Measurements from ENCODE around the gene DSCAML1.

Gene DSCAML1

GRCh38 chr11:117518455-117518854 lies 278.6 kb downstream of the DSCAML1 start:
- no peak for DNase-seq (ENCODE audit: low spot score)

DNA sequence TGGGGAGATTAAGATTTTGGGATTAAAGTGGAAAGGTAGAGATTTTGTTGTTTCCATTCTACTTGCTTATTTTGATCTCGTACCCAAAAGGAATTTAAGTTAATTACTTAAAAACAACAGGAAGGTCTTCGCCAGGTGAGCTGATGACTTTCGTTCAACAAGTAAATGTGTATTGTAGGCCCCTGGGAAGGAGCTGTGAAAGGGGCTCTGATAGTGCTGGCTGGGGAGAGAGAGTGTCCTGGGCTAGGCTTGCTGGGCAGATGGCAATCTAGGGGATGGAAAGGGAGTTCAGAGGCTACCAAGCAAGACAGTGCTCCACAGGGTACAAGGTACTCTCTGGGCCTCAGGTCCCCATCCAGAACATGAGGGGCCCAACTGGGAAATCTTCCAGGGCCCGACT lies 279.9 kb downstream of the DSCAML1 start:
- DNase-seq (ENCODE audit: low spot score) = no peak

DNA sequence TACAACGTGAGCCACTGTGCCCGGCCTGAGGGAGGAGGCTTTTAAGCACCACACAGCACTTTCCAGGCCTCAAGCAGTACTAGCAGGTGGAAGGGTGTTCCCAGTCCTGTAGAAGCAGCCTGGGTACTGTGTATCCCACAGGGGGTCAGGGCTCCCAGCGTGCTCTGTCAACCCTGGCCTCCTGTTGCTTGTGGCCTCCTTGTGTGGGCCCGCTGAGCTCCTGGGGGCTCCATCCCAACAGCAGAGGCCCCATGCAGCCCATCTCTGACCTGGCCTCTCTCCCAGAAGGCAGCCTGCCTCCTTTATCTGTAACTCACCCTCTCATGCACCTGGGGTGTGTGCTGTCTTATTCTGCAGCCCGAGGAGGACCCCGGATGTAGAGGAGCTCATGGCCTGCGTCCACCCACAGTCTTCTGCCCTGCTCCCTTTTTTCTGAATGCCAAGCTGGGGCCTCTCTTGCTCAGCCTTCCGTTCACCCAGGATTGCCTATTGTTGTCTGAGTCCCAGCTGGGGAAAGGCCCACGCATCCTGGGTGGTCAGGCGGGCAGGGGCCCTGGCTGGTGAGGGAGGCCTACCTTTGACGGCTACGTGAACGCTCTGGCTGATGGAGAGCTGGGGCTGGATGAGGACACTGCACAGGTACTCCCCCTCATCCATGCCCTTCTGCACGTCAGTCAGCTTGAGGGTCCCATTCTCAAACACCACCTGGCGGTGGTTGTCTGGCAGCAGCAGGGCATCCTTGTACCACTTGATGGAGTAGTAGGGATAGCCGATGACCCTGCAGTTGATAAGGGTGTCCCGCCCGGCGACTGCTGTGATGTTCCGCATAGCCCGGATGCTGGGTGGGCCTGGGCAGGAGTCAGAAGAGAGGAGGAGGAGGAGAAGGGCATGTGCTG lies 280.9 kb downstream of the DSCAML1 start:
- DNase-seq (ENCODE audit: low spot score) = no peak

- DNase-seq (ENCODE audit: low spot score) = no peak
These were observed 282.8 kb downstream of the DSCAML1 start for GRCh38 chr11:117514256-117514655.

GRCh38 chr11:117513666-117514065 lies 283.4 kb downstream of the DSCAML1 start:
- peak; percentile 32 for DNase-seq (ENCODE audit: low spot score)

DNA sequence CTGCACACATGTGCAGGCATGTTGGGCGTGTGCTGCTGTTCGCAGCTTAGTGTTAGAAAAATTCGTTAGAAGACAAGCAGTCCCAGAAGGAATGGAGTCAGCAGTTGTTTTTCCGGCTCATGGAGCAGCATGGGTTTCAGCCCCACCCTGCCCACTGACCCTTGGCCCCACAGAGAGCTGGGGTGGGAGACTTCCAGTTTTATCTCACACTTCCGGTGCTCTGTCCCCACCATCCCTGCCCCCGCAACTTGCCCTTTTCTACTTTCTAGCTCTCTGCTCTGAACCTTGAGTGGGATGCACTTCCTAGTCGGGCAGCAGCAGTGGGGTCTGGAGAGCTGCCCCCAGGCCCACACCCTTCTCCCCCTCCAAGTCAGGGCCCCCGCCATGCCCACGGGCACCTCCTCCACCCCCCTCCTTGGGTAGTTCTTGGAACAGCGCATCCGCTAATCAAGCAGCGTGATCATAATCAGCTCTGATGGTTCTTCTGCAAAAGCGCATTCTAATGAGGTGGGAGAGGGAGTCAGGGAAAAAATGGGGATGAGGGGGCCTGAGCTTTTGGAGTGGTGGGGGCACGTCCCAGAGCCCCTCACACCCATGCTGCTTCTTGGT lies 285.0 kb downstream of the DSCAML1 start:
- no peak for DNase-seq (ENCODE audit: low spot score)

- DNase-seq (ENCODE audit: low spot score) = no peak
These were observed 285.5 kb downstream of the DSCAML1 start for GRCh38 chr11:117511483-117511930.

DNA sequence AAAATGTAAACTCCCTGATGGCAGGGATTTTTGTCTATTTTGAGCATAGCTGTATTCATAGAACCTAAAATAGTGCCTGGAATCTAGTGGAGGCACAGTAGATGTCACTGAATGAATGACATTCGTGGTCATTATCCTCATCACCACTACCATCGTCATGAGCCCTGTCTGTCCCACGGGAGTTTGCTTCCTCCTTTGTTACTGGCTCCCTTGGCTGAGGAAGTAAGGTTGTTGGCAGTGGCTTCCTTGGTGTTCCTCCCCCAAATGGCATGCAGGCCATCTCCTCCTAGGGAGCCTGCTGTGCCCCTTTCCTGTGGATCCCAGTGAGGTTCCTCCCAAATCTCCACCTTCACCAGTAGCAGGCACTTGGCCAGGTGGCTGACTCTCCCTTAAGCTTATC lies 286.4 kb downstream of the DSCAML1 start:
- DNase-seq (ENCODE audit: low spot score) = no peak

DNA sequence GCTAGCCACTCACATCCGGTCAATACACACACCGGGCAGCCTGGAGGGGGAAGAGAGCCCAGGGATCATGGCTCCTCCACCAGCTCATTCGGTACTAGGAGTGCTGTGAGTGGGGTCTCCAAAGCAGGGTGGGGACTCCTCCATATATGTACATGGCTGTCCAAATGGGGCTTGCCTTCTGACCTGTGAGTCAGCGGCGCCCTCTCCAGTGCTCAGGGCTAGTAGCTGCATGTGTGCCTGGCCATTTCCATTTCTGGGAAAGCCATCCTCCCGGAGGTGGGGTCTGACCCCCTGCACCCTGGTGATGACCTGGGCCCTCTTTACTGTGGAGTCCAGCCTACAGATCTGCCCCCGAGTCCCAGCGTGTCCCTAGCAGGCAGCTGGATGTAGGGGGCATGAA lies 287.5 kb downstream of the DSCAML1 start:
- DNase-seq (ENCODE audit: low spot score) = no peak

DNA sequence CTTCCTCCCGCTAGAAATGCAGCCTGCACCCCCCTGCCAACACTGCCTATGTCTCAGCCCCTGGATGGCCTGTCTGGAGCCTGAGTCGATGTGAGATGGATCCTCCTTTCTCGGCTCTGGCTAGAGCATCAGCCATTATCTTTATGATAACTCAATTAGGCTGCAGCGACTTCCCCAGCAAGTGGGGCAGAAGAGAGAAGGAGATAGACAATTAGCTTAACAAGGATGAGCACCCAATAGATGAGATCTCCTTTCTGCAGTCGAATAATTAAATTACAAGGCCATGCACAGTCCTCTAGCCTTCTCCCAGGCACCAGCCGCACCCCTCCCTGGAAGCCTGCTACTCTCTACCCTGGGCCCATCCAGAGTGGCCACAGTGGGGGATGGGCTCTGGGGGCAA lies 290.0 kb downstream of the DSCAML1 start:
- DNase-seq (ENCODE audit: low spot score) = no peak

DNA sequence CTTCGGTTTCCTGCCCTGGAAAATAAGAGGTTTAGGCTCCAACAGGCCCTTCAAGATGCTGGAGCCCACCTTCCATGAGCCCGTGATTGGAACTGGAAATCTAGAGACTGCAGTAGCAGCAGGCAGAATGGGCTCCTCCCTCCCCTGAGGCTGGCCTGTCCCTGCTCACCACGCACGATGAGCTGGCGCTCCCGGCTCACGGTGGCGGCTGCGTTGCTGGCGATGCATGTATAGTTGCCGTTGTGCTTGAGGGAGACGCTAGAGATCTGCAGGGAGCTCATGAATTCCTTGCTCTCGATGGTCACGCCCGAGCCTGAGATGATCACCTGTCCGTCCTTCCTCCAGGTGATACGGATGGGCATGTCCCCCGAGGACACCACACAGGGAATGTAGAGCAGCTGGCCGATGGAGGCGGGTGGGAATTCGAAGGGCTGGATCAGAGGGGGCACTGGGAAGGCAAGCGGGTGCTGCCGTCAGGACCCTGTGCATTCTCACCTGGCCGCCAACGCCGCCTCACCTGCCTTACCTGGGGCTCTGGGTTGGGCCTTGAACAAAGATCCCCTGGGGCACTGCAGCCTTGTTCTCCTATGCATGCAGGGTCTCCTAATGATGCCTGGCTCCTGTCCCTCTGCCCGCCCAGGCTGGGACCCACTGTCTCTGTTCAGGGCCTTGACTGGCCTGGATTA lies 291.6 kb downstream of the DSCAML1 start:
- peak; percentile 28 for DNase-seq (ENCODE audit: low spot score)

DNA sequence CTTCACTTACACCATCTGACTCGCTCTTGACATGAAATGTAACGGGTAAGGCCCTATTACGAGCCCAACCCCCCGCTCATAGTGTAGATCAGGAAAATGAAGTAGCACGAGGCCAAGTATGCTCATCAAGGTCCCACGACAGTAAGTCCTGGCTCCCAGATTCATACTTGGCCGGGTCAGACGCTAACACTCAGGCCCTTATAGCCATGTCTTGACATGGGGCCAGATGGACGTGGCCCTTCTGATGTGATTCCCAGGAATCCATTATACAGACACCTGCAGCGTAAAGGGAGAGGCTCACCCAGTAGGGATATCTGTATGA lies 294.3 kb downstream of the DSCAML1 start:
- DNase-seq (ENCODE audit: low spot score) = no peak

GRCh38 chr11:117502015-117502778 lies 294.8 kb downstream of the DSCAML1 start:
- no peak for DNase-seq (ENCODE audit: low spot score)

GRCh38 chr11:117501237-117501898 lies 295.6 kb downstream of the DSCAML1 start:
- DNase-seq (ENCODE audit: low spot score) = no peak

DNA sequence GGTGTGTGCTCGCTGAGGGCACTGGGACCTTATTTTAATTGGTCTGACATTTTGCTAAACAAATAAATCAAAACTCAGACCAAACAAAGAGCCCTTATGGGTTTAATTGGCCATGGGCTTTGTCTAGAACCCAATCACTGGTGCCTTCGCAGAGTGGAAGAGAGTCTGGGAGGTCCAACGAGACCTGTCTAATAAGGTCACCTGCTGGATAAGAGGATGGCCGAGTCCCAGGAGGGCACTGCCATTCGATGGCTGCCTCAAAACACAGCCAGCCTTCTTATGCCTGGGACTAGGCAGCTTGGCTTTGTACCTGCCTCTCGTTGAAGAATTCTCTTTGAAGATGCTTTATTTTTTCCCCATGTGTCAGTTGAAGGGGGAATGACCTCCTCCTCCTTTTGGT lies 298.2 kb downstream of the DSCAML1 start:
- no peak for DNase-seq (ENCODE audit: low spot score)

GRCh38 chr11:117497206-117497951 lies 299.6 kb downstream of the DSCAML1 start:
- DNase-seq (ENCODE audit: low spot score) = peak; percentile 79

DNA sequence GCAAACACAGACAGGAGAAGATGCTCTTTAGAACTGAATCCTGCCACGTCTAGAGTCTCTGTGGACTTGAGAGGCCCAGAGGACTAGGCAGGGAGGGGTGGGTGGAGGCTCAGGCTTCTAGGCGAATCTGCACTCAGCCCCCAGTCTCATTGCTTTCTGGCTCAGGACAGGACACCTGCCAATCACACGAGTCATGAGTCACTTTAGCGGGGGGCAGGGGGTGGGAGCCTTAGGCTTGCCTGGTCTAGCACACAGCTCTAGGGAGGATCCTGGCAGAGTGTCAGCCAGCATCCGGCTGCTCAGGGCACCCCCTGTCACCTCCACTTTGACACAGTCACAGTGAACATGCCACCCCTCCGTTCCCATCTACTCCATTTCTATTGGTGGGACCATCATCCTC lies 301.7 kb downstream of the DSCAML1 start:
- DNase-seq (ENCODE audit: low spot score) = no peak

DNA sequence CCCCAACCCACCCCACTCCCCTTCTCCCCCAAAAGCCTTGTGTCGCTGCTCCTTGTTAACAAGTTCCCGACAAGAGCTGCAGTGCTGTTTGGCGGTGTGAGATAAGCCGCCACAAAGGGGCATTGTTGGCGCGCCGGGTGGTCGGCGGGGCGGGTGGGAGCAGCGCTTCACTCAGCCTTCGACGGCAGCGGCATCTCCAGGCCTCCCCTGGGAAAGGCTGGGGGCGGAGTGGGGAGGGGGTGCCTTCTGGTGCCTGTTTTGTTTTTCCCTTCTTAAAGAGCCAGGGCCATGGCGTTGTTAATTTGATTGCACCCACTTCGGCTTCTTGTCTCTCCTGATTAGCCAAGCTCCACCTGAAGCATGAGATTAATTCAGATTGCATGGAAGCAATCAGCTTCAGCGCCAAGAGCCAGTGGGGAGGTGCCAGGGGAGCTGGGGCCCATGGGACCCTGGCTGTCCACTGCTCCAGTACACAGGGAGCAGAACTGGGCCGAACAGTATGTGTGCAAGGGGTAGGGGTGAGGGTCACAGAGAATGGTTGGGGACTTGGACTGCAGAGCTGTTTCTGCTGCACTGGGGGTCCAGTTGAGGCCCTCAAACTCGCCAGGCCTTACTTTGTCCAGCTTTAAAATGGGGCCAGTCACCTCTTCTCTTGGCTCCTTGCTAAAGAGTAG lies 304.3 kb downstream of the DSCAML1 start:
- peak; percentile 51 for DNase-seq (ENCODE audit: low spot score)

DNA sequence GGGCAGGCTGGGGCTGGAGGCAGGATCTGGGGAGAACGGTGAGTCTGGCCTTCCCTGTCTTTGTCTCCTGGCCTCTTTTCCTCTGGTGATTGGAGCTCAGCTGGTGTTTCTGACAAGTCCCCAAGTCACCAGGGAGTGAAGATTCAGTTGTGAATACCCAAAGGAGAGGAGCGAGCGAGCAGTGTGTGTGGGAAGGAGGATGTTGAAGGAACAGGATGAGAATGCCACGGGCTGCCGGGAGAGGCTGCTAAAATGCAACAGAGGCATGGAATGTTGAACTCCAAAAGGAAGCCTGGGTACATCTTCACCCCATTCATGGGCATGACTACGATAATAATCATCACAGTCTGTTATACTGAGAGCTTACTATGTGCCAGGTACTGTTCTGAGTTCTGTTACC lies 306.1 kb downstream of the DSCAML1 start:
- peak; percentile 45 for DNase-seq (ENCODE audit: low spot score)

DNA sequence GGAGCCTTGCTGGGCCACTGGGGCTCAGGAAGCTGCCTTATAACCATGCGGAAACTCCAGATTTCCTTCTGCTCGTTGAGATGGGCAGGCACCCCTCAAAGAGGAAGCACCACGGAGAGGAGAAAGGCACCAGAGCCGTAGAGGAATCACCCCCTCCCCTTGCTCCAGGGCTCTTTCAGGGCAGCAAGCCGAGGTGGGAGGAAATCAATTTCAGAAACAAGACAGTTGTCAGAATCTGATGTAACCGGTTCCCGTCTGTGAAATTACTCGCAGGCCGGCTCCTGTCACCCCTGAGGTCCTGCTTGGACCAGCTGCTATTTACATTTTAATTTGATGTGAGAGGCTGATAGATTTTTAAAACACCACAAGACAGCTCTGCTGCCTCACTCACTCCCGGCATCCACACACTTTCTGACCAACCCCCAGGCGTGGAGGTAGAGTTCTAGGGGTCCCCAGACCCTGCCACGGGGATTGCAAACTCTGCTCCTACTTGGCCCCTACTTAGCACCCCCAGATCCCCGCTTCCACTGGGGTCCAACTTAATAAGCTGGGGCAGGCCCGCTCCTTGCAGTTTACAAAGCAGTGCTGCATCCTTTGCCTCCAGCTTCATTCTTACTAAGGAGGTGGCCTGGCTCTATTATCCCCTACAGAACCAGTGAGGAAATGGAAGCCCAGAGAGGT lies 306.9 kb downstream of the DSCAML1 start:
- no peak for DNase-seq (ENCODE audit: low spot score)

Measured in Ammon's horn (tissue), 1 donor.